Cortex of kidney (tissue), 1 donor: ENCODE measurements around the gene CDHR1.

Experiments used
- DNase-seq: peaks from one replicate; lab custom pipeline; 2025; lab: John Stamatoyannopoulos, UW

CDHR1 gene

GRCh38 chr10:84200537-84201243 lies 6.4 kb downstream of the CDHR1 start:
- no peak for DNase-seq

- DNase-seq = no peak
These were observed 6.9 kb downstream of the CDHR1 start for GRCh38 chr10:84201244-84201606.

GRCh38 chr10:84201682-84202081 lies 7.3 kb downstream of the CDHR1 start:
- DNase-seq = no peak

- DNase-seq = no peak
These were observed 8.0 kb downstream of the CDHR1 start for GRCh38 chr10:84202349-84202748.

GRCh38 chr10:84204122-84204521 lies 9.8 kb downstream of the CDHR1 start:
- no peak for DNase-seq

- no peak for DNase-seq
These were observed 10.3 kb downstream of the CDHR1 start for GRCh38 chr10:84204610-84205009.

GRCh38 chr10:84205049-84205852 lies 10.9 kb downstream of the CDHR1 start:
- no peak for DNase-seq

GRCh38 chr10:84205853-84206525 lies 11.7 kb downstream of the CDHR1 start:
- no peak for DNase-seq

- no peak for DNase-seq
These were observed 13.7 kb downstream of the CDHR1 start for GRCh38 chr10:84208023-84208422.

- no peak for DNase-seq
These were observed 17.2 kb downstream of the CDHR1 start for GRCh38 chr10:84211566-84211965.

GRCh38 chr10:84212014-84212413 lies 17.7 kb downstream of the CDHR1 start:
- DNase-seq = no peak

- no peak for DNase-seq
These were observed 18.7 kb downstream of the CDHR1 start for GRCh38 chr10:84213076-84213475.

GRCh38 chr10:84214046-84214572 lies 19.8 kb downstream of the CDHR1 start:
- DNase-seq = no peak

- no peak for DNase-seq
These were observed 20.4 kb downstream of the CDHR1 start for GRCh38 chr10:84214612-84215235.

GRCh38 chr10:84216834-84217233 lies 22.5 kb downstream of the CDHR1 start:
- DNase-seq = no peak

- DNase-seq = no peak
These were observed 23.4 kb downstream of the CDHR1 start for GRCh38 chr10:84217746-84218145.

GRCh38 chr10:84221916-84222315 lies 27.6 kb downstream of the CDHR1 start:
- no peak for DNase-seq

GRCh38 chr10:84224411-84225028 lies 30.2 kb downstream of the CDHR1 start:
- DNase-seq = no peak

GRCh38 chr10:84225427-84226173 lies 31.3 kb downstream of the CDHR1 start, which contains the start of gene LRIT2:
Gene LRIT2, minus strand, starts transcription at chr10:84225544. Its CDS starts 24 bp downstream, at chr10:84225520.
- no peak for DNase-seq

GRCh38 chr10:84226616-84227015 lies 32.3 kb downstream of the CDHR1 start:
- no peak for DNase-seq

GRCh38 chr10:84227810-84228209 lies 33.5 kb downstream of the CDHR1 start:
- no peak for DNase-seq
